Liver (tissue), 9 donors: Measurements from ENCODE around the gene IDH3B. TPM values are rescaled to one million over a fixed set of nuclear protein-coding genes. Genes with fewer than 3 reads are reported as not detected.
A peak's percentile ranks its signal among the peaks of the same experiment; 100 is the strongest.

Experiments used
- DNase-seq: peaks from one replicate; pipeline ENCODE4 v3.0.0-alpha.2; 2017; ENCODE audit warnings: low spot score
- H3K27ac ChIP-seq, 2 donors: one replicate each; pipeline ENCODE4 v1.7.0; 2013; ENCODE audit warnings: inconsistent platforms in 2 of 2, low read length in 2 of 2, control low read depth in 1 of 2, low read depth in 1 of 2, mild to moderate bottlenecking in 1 of 2
- H3K27me3 ChIP-seq, 4 donors: one replicate each; pipeline versions ENCODE4 v1.6.1 to v1.7.0; 2013; ENCODE audit warnings: low read length in 3 of 4, inconsistent platforms in 1 of 4, mild to moderate bottlenecking in 1 of 4, moderate library complexity in 1 of 4; ENCODE audit not compliant: control insufficient read depth in 4 of 4, insufficient read depth in 4 of 4
- H3K36me3 ChIP-seq, 4 donors: one replicate each; pipeline versions ENCODE4 v1.6.1 to v1.7.0; 2013; ENCODE audit warnings: low read length in 3 of 4, mild to moderate bottlenecking in 3 of 4, low read depth in 1 of 4, moderate library complexity in 1 of 4; ENCODE audit not compliant: control insufficient read depth in 4 of 4, insufficient read depth in 3 of 4
- H3K4me1 ChIP-seq, 4 donors: one replicate each; pipeline versions ENCODE4 v1.6.1 to v1.7.0; 2013; ENCODE audit warnings: low read length in 3 of 4, mild to moderate bottlenecking in 3 of 4, moderate library complexity in 1 of 4; ENCODE audit not compliant: control insufficient read depth in 4 of 4, insufficient read depth in 4 of 4
- H3K4me3 ChIP-seq, 3 donors: one replicate each; pipeline versions ENCODE4 v1.6.1 to v1.7.0; 2013; ENCODE audit warnings: low read length in 3 of 3, control low read depth in 1 of 3, low read depth in 1 of 3, mild to moderate bottlenecking in 1 of 3
- H3K9ac ChIP-seq, 2 donors: one replicate each; pipeline ENCODE4 v1.7.0; 2013; ENCODE audit warnings: low read length in 2 of 2, mild to moderate bottlenecking in 2 of 2, moderate library complexity in 2 of 2, control low read depth in 1 of 2, low read depth in 1 of 2
- H3K9me3 ChIP-seq, 4 donors: one replicate each; pipeline versions ENCODE4 v1.6.1 to v1.7.0; 2013; ENCODE audit warnings: low read length in 3 of 4; ENCODE audit not compliant: control insufficient read depth in 4 of 4
- ATF3 ChIP-seq: IDR thresholded peaks from 2 replicates; pipeline ENCODE4 v1.6.1; 2016; ENCODE audit warnings: antibody characterized with exemption
- CTCF ChIP-seq: fragments of 150-350 bp; IDR thresholded peaks from 2 replicates; pipeline ENCODE4 v1.5.1; 2017; ENCODE audit warnings: improper control_type of control experiment, low read depth, low read length; ENCODE audit not compliant: missing input control
- EGR1 ChIP-seq, 2 donors: IDR thresholded peaks; 2 replicates each; pipeline ENCODE4 v1.6.1; 2016 to 2018; ENCODE audit warnings: antibody characterized with exemption in 2 of 2, low read depth in 2 of 2
- FOXA1 ChIP-seq: IDR thresholded peaks from 2 replicates; pipeline ENCODE4 v1.6.1; 2016; ENCODE audit warnings: antibody characterized with exemption
- FOXA2 ChIP-seq: IDR thresholded peaks from 2 replicates; pipeline ENCODE4 v1.6.1; 2016; ENCODE audit warnings: antibody characterized with exemption
- GABPA ChIP-seq, 2 donors: IDR thresholded peaks in 1 of 2; conservative IDR thresholded peaks in 1 of 2; 2 replicates each; pipeline ENCODE4 v1.6.1; 2016; ENCODE audit warnings: antibody characterized with exemption in 2 of 2, mild to moderate bottlenecking in 1 of 2, moderate library complexity in 1 of 2
- HNF4A ChIP-seq, 2 donors: conservative IDR thresholded peaks; 2 replicates each; pipeline ENCODE4 v1.6.1; 2016; ENCODE audit warnings: antibody characterized with exemption in 2 of 2, mild to moderate bottlenecking in 2 of 2
- HNF4G ChIP-seq: IDR thresholded peaks from 2 replicates; pipeline ENCODE4 v1.6.1; 2016; ENCODE audit warnings: antibody characterized with exemption
- JUND ChIP-seq, 2 donors: IDR thresholded peaks; 2 replicates each; pipeline ENCODE4 v1.6.1; 2016; ENCODE audit warnings: antibody characterized with exemption in 2 of 2
- MAX ChIP-seq: IDR thresholded peaks from 2 replicates; pipeline ENCODE4 v1.6.1; 2016; ENCODE audit warnings: antibody characterized with exemption
- NR2F2 ChIP-seq: IDR thresholded peaks from 2 replicates; pipeline ENCODE4 v1.6.1; 2016; ENCODE audit warnings: antibody characterized with exemption
- RAD21 ChIP-seq, 2 donors: IDR thresholded peaks; 2 replicates each; pipeline ENCODE4 v1.6.1; 2016; ENCODE audit warnings: antibody characterized with exemption in 2 of 2, mild to moderate bottlenecking in 2 of 2
- REST ChIP-seq: IDR thresholded peaks from 2 replicates; pipeline ENCODE4 v1.6.1; 2016; ENCODE audit warnings: antibody characterized with exemption, mild to moderate bottlenecking
- RXRA ChIP-seq, 2 donors: IDR thresholded peaks; 2 replicates each; pipeline ENCODE4 v1.6.1; 2017 to 2018; ENCODE audit warnings: antibody characterized with exemption in 2 of 2, mild to moderate bottlenecking in 1 of 2
- SP1 ChIP-seq: IDR thresholded peaks from 2 replicates; pipeline ENCODE4 v1.6.1; 2018; ENCODE audit warnings: antibody characterized with exemption, mild to moderate bottlenecking
- TAF1 ChIP-seq: conservative IDR thresholded peaks from 2 replicates; pipeline ENCODE4 v1.6.1; 2016; ENCODE audit warnings: antibody characterized with exemption, mild to moderate bottlenecking
- YY1 ChIP-seq: IDR thresholded peaks from 2 replicates; pipeline ENCODE4 v1.6.1; 2016; ENCODE audit warnings: antibody characterized with exemption, mild to moderate bottlenecking
- ZBTB33 ChIP-seq: IDR thresholded peaks from 2 replicates; pipeline ENCODE4 v1.6.1; 2016; ENCODE audit warnings: antibody characterized with exemption
- WGBS: extraction: QIAGEN DNeasy Blood & Tissue Kit; methylation state at CpG from one replicate; pipeline ENCODE4 v1.1.7; 2013; 5-methylcytosine and 5-hydroxymethylcytosine counted together
- polyA plus RNA-seq, 2 donors: library from polyadenylated mRNA; stranded (reverse) in 1 of 2; unstranded in 1 of 2; fragments of 200-250 nt in 1 of 2; fragments of >200 nt in 1 of 2; fragmentation: Nextera tagmentation in 1 of 2; extraction: Ambion mirVana in 1 of 2; gene quantifications; one replicate each; pipeline versions ENCODE4 v1.2.1 to v1.2.3, GENCODE V29; 2013 to 2015
- total RNA-seq, 2 donors: library from RNA; depleted of rRNA; stranded (reverse); fragments of >200 nt; gene quantifications; one replicate each; pipeline ENCODE4 v1.2.3, GENCODE V29; 2014
- donor health status: healthy.
- donor health status: healthy.
- donor health status: healthy.
- donor health status: healthy.
- donor health status: healthy.

Gene IDH3B
- total and polyA plus RNA-seq, 4 donors, result 34.3 to 68.6 (median 52.7) TPM

- Histone ChIP-seq H3K9me3 (no peaks in the 10 kb centered on the region), H3K36me3 (no peaks in the 10 kb centered on the region), H3K27ac (no peak overlapping the region), H3K4me3 (peak overlapping the region in 1 of 3 donors; percentile 67), H3K4me1 (peaks cover 4 to 7% (median 6%) of the 10 kb centered on the region in 4 donors), H3K27me3 (peaks cover 0 to 11% (median 0%) of the 10 kb centered on the region in 4 donors), H3K9ac (no peak overlapping the region)
- DNase-seq, result no peak
- WGBS, result 20% methylated on average over 23 of the region's 23 CpGs
- TF ChIP-seq ZBTB33 (no peak), GABPA (IDR thresholded peaks at IDR 0.05 in 1 of 2, conservative IDR thresholded peaks at IDR 0.05 in 1 of 2) (no peak), JUND (IDR thresholded peaks at IDR 0.05) (no peak), RAD21 (IDR thresholded peaks at IDR 0.05) (no peak), HNF4G (no peak), YY1 (no peak), RXRA (IDR thresholded peaks at IDR 0.05) (no peak), EGR1 (IDR thresholded peaks at IDR 0.05; ENCODE audit: low read depth in 2 of 2) (no peak), HNF4A (conservative IDR thresholded peaks at IDR 0.05) (no peak), ATF3 (no peak), FOXA1 (no peak), NR2F2 (no peak), FOXA2 (no peak), CTCF (no peak), TAF1 (no peak), SP1 (no peak), MAX (no peak), REST (no peak)
Observed at GRCh38 chr20:2694008-2694471, 30.0 kb upstream of the IDH3B start.
